ENCODE data around the gene NOL9. TPM values are rescaled to one million over a fixed set of nuclear protein-coding genes. Genes with fewer than 3 reads are reported as not detected.

The NOL9 gene
- polyA plus RNA-seq, 1 experiment, result 9.5 TPM

- no peaks in the 10 kb centered on the region for H3K36me3 ChIP-seq (ENCODE audit: control insufficient read depth, insufficient read depth, low read length)
- CTCF ChIA-PET, result interaction anchor here (1.0 to 8.1 kb wide), 10 partner anchors 8 to 155 kb away, joined by 3 to 124 read pairs (median 9); partner anchors contain the start of genes NOL9 and TAS1R1
- TF ChIP-seq CTCF (IDR thresholded peaks at IDR 0.05; ENCODE audit: insufficient read depth, low read depth, low read length), result no peak
- no peak overlapping the region for H3K4me3 ChIP-seq (ENCODE audit: low read depth, low read length)
- POLR2A ChIA-PET, result no interaction called here
- no peak for DNase-seq (ENCODE audit: low read depth)
- no peaks in the 10 kb centered on the region for H3K27me3 ChIP-seq (ENCODE audit: control insufficient read depth, insufficient read depth, low read length)
Measured at GRCh38 chr1:6491966-6492365, 62.3 kb downstream of the NOL9 start.

- CTCF ChIA-PET, result interaction anchor here (1.2 to 8.1 kb wide), 14 partner anchors 9 to 155 kb away, joined by 3 to 124 read pairs (median 12); partner anchors contain the start of genes ACOT7, NOL9 and TAS1R1
- no peaks in the 10 kb centered on the region for H3K36me3 ChIP-seq (ENCODE audit: control insufficient read depth, insufficient read depth, low read length)
- TF ChIP-seq CTCF (IDR thresholded peaks at IDR 0.05; ENCODE audit: insufficient read depth, low read depth, low read length), result no peak
- no peaks in the 10 kb centered on the region for H3K27me3 ChIP-seq (ENCODE audit: control insufficient read depth, insufficient read depth, low read length)
- peak within 1 kb of the TSS; percentile 58 for H3K4me3 ChIP-seq (ENCODE audit: low read depth, low read length)
- POLR2A ChIA-PET, result no interaction called here
- DNase-seq (ENCODE audit: low read depth), result no peak
Measured at GRCh38 chr1:6491480-6491962, 62.8 kb downstream of the NOL9 start, which contains the start of gene PLEKHG5. TSS of gene PLEKHG5 (minus strand) at chr1:6491667. CDS start at chr1:6477571, 14,096 bp downstream.

- no peak for TF ChIP-seq CTCF (IDR thresholded peaks at IDR 0.05; ENCODE audit: insufficient read depth, low read depth, low read length)
- CTCF ChIA-PET, result interaction anchor here (0.8 to 8.1 kb wide), 16 partner anchors 9 to 156 kb away, joined by 3 to 124 read pairs (median 10); partner anchors contain the start of genes ACOT7, NOL9 and TAS1R1
- POLR2A ChIA-PET, result no interaction called here
Measured at GRCh38 chr1:6491081-6491449, 63.2 kb downstream of the NOL9 start.

GRCh38 chr1:6490181-6491080 lies 63.9 kb downstream of the NOL9 start:
- ChIA-PET CTCF (interaction anchor here (0.7 to 8.1 kb wide), 25 partner anchors 8 to 156 kb away, joined by 3 to 124 read pairs (median 5); partner anchors contain the start of genes ACOT7, HES2, NOL9 and TAS1R1), POLR2A (no interaction called here)
- DNase-seq (ENCODE audit: low read depth), result no peak
- H3K4me3 ChIP-seq (ENCODE audit: low read depth, low read length), result peak overlapping the region; percentile 58
- no peaks in the 10 kb centered on the region for H3K27me3 ChIP-seq (ENCODE audit: control insufficient read depth, insufficient read depth, low read length)
- H3K36me3 ChIP-seq (ENCODE audit: control insufficient read depth, insufficient read depth, low read length), result no peaks in the 10 kb centered on the region
- no peak for TF ChIP-seq CTCF (IDR thresholded peaks at IDR 0.05; ENCODE audit: insufficient read depth, low read depth, low read length)

More at GRCh38 chr1:6491081-6491449, 63.2 kb downstream of the NOL9 start:
- peak overlapping the region; percentile 58 for H3K4me3 ChIP-seq (ENCODE audit: low read depth, low read length)
- H3K27me3 ChIP-seq (ENCODE audit: control insufficient read depth, insufficient read depth, low read length), result no peaks in the 10 kb centered on the region
- no peak for DNase-seq (ENCODE audit: low read depth)
- H3K36me3 ChIP-seq (ENCODE audit: control insufficient read depth, insufficient read depth, low read length), result no peaks in the 10 kb centered on the region

GRCh38 chr1:6489799-6490180 lies 64.5 kb downstream of the NOL9 start:
- ChIA-PET POLR2A (no interaction called here), CTCF (interaction anchor here (0.7 to 8.1 kb wide), 19 partner anchors 9 to 173 kb away, joined by 3 to 124 read pairs (median 5); partner anchors contain the start of genes HES2 and ZBTB48)

More at GRCh38 chr1:6489799-6490180, 64.5 kb downstream of the NOL9 start:
- peak; percentile 97 for TF ChIP-seq CTCF (IDR thresholded peaks at IDR 0.05; ENCODE audit: insufficient read depth, low read depth, low read length)
- Histone ChIP-seq H3K27me3 (ENCODE audit: control insufficient read depth, insufficient read depth, low read length) (no peaks in the 10 kb centered on the region), H3K4me3 (ENCODE audit: low read depth, low read length) (peak overlapping the region; percentile 58), H3K36me3 (ENCODE audit: control insufficient read depth, insufficient read depth, low read length) (no peaks in the 10 kb centered on the region)
- no peak for DNase-seq (ENCODE audit: low read depth)
